GM21529 (cell line): ENCODE measurements around the gene MMP17.
A peak's percentile ranks its signal among the peaks of the same experiment; 100 is the strongest.

Experiments
- ATAC-seq: cut with Tn5 transposase; IDR thresholded peaks from one replicate; pipeline ENCODE4 v1.9.1; 2021; ENCODE audit not compliant: unreplicated experiment

Gene MMP17

GRCh38 chr12:131827961-131828534, at the start of gene MMP17:
MMP17 (plus strand) TSS chr12:131828393; CDS start chr12:131828495, 102 bp downstream.
- ATAC-seq = no peak

DNA sequence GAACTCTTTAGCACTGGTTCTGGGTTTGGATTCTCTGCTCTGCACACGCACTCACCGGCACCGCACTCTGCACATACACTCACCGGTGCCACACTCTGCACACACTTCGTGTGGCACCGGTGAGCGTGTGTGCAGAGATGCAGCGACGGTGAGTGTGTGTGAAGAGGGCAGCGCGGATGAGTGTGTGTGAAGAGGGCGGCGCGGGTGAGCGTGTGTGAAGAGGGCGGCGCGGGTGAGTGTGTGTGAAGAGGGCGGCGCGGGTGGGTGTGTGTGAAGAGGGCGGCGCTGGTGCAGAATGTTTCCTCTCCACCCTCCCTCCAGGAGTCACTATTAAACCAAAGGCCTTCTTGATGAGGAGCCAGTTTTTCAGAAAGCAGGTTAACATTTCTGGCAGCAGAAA, 49.2 kb upstream of the MMP17 start:
- ATAC-seq = no peak

GRCh38 chr12:131782061-131782460, 46.1 kb upstream of the MMP17 start:
- no peak for ATAC-seq

DNA sequence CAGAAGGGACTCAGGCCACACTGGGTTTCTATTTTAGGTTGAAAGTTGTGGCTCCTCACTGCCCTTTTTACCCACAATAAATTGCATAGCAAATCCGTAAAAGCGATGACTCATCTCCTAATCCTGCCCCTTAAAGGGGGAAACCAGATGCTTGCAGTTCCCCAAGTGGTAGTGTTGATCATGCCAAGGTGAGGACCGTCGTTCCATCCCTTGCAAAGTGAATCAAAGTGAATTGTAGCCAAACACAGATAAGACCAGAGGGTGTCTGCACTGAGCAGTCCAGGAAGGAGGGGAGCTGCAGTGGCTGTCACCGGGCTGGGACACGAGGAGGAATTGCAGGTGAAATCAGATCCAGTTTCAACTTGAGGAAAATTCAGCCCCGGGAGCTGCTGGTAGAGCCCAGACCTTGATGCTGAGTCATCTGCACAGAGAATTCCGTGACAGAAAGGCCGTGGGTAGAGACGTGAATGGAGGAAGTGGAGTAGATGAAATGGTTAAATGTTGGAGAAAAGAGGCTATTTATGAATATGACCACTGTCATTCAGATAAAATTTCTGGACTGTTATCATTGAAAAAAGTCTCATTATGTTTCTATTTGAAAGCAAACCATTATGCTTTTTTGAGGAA, 44.2 kb upstream of the MMP17 start:
- ATAC-seq = peak; percentile 72

GRCh38 chr12:131784909-131785762, 43.1 kb upstream of the MMP17 start:
- ATAC-seq = no peak

DNA sequence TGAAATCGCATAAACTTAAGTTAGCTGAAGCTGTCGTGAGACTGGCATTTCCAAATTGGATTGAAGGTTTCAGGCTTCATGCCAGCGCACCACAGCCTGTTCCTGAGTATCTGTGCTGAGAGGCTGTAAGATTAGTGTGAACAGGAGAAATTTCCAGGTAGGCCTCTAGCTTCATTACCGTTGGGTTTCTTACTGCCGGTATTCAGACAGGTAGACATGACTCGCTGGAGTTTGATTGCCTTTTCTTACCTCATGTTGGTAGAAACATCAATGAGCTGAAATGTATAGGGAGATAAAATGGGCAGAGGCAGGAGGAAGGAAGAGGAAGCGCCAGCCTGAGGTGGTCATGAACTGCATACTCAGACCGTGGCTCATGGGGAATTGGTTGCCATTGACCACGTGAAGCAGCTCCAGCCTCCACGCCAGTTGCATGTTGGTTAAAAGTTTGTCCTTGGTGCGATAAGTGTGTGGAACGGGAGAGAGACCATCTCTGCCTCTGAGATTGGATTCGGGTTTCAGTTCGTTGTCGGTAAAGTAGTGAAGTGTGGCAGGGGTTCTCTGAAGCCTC, 42.3 kb upstream of the MMP17 start:
- ATAC-seq = no peak

GRCh38 chr12:131786331-131786730, 41.9 kb upstream of the MMP17 start:
- no peak for ATAC-seq

GRCh38 chr12:131787143-131787660, 41.0 kb upstream of the MMP17 start:
- no peak for ATAC-seq

DNA sequence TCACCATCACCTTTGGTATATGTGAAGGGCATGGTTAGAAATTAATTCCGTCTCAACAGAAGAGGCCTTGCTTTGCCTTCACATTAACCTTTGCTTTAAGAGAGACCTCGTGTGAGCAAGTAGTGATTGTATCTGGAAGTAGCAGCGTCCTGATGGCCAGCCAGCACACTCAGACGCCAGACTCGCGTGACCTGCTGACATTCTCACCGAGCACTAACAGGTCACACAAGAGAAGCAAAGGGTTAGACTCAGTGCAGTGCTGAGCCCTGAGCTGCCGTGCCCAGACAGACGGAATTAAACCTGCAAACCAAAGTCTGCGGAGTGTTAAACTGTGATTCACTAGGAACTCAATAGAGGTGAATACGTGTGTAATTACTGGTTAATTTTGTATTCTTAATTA, 40.1 kb upstream of the MMP17 start:
- ATAC-seq = no peak

DNA sequence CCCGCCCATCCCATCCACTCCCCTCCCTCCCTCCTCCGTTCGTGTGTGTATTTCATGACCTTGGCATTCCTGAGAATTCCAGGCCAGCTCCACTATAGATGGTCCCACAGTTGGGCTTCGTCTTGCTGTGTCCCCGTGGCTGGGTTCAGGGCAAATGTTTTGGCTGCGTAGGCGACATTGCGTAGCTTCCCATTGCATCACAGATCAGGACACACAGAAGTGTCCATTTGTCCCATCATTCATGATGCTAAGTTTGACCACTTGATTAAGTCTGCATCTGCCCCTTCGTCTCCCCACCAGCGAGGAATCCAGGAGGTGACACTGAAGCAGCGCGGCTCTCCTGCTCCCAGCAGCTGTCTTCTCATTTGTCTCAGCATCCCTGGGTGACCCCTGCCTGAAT, 38.6 kb upstream of the MMP17 start:
- no peak for ATAC-seq

GRCh38 chr12:131793243-131794022, 34.8 kb upstream of the MMP17 start:
- ATAC-seq = no peak

- no peak for ATAC-seq
Measured at GRCh38 chr12:131794061-131794460, 34.1 kb upstream of the MMP17 start.

GRCh38 chr12:131794573-131794972, 33.6 kb upstream of the MMP17 start:
- no peak for ATAC-seq

DNA sequence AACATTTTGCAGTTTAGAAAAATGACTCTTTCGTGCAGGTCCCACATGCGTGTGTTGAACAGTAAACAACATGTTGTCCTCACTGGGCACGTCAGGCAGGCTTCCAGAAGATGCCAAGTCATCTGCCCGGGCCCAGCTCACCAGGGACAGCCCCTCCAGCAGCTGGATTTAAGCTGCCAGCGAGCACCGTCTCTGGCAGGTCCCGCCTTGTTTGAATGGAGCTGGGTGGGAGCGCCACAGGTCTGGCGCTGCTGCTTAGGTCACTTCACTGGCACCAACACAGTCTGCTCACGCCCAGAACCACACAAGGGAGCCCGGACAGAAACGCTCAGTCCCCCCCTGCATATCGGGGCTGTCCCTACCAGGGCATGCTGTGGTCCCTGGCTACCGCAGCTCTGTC, 33.1 kb upstream of the MMP17 start:
- ATAC-seq = no peak

DNA sequence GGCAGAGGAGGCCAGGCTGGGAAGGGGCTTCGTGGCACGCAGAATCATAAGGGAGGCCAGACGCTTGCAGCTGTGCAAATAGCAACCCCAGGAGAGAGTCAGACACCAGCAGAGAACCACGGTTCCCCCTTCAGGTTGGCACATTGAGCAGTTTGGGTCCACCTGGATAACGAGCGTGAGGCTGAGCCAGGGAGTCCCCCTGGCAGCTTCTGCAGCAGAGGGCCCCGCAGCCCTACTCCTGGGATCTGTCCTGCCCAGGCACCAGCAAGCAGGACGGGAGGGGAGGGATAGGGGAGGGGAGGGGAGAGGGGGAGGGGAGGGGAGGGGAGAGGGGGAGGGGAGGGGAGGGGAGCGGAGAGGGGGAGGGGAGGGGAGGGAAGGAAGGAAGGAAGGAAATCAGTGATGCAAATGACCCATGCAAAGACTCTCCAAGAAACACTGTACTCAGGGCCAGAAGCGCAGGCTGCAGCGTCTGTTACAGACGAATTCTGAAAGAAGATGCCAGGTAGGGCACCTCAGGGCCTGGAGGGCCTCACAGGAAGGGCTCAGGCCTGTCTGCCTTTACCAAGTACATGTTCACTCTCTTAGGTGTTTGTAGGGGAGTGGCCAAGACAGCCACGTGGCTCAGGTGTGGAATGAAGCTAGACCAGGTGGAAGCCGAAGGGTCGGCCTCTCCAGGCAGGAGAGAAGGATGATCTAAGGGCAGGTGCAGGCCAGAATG, 32.3 kb upstream of the MMP17 start:
- no peak for ATAC-seq

DNA sequence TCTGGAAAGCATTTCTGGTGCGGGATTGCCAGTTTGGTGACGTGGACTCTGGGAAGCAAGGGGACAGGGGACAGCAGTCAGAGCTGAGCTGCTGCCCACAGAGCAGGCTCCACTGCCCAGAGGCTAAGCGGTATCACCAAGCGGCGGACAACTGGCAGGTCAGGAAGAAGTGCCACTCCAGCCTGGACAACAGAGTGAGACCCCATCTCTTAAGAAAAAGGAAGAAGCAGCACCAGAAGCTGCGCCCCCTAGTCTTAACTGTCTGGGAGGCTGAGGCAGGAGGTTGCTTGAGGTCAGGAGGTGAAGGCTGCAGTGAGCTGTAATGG, 31.8 kb upstream of the MMP17 start:
- no peak for ATAC-seq

GRCh38 chr12:131796754-131797587, 31.2 kb upstream of the MMP17 start:
- no peak for ATAC-seq

GRCh38 chr12:131797588-131797934, 30.6 kb upstream of the MMP17 start:
- no peak for ATAC-seq

GRCh38 chr12:131799195-131799594, 29.0 kb upstream of the MMP17 start:
- no peak for ATAC-seq
